ENCODE results near the gene TAF5L. TPM values are rescaled to one million over a fixed set of nuclear protein-coding genes. Genes with fewer than 3 reads are reported as not detected.
"Not testable (repeated sequence)": the region's sequence is repeated elsewhere in the genome, so short reads cannot be mapped to it uniquely, and the experiment has no call there.

The TAF5L gene
- total and polyA plus RNA-seq, 2 donors = 11.3 to 13.4 TPM

DNA sequence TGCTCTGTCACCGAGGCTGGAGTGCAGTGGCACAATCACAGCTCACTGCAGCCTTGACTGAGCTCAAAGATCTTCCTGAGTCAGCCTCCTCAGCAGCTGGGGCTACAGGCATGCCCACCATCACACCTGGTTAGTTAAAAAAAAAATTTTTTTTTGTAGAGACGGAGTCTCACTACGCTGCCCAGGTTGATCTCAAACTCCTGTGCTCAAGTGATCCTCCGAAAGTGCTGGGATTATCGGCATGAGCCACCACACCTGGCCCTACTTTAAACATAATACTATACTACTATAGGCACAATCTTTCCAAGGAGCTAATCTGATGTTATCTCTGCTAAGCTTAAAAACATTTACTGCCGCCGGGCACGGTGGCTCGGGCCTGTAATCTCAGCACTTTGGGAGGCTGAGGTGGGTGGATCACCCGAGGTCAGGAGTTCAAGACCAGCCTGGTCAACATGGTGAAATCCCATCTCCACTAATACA lies 3.2 kb downstream of the TAF5L start:
- peak in 4 of 9 donors; percentile 11 to 47 (median 14) for DNase-seq (ENCODE audit: low read depth in 6 of 9, low spot score in 9 of 9)
- not testable (repeated sequence) for H3K4me3 ChIP-seq (ENCODE audit: low read length in 2 of 2); H3K36me3 ChIP-seq (ENCODE audit: control insufficient read depth in 2 of 2, insufficient read depth in 2 of 2, low read length in 1 of 2); H3K27ac ChIP-seq (ENCODE audit: low read depth in 1 of 2, low read length in 1 of 2); H3K27me3 ChIP-seq (ENCODE audit: control insufficient read depth in 2 of 2, insufficient read depth in 1 of 2, low read length in 1 of 2); H3K9me3 ChIP-seq (ENCODE audit: control insufficient read depth in 2 of 2, insufficient read depth in 1 of 2, low read length in 1 of 2)
- WGBS = 92% methylated on average over 10 of the region's 10 CpGs
- H3K4me1 ChIP-seq (ENCODE audit: control insufficient read depth in 2 of 2, insufficient read depth in 2 of 2, low read length in 2 of 2) = peaks cover 4 to 14% of the 10 kb centered on the region in 2 donors

DNA sequence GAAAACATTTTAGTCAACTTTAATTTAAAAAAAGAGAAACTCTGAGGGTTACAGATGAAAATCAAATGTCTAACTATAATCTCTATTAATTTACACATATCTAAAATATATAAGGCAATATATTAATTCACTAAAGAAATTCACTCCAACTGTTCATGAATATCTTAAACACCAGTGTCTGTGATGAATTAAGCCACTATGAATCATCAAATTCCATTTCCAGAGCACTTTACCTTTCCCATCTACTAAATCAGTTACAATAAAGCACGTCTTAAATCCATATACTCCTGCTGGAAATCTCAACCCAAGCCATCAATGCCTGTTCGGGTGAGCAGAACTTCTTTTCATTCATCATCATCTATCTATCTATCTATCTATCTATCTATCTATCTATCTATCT lies 4.3 kb downstream of the TAF5L start:
- Histone ChIP-seq H3K27ac (ENCODE audit: low read depth in 1 of 2, low read length in 1 of 2) (no peak overlapping the region), H3K4me1 (ENCODE audit: control insufficient read depth in 2 of 2, insufficient read depth in 2 of 2, low read length in 2 of 2) (peaks cover 4 to 12% of the 10 kb centered on the region in 2 donors), H3K27me3 (ENCODE audit: control insufficient read depth in 2 of 2, insufficient read depth in 1 of 2, low read length in 1 of 2) (no peaks in the 10 kb centered on the region), H3K4me3 (ENCODE audit: low read length in 2 of 2) (no peak overlapping the region), H3K9me3 (ENCODE audit: control insufficient read depth in 2 of 2, insufficient read depth in 1 of 2, low read length in 1 of 2) (no peaks in the 10 kb centered on the region), H3K36me3 (ENCODE audit: control insufficient read depth in 2 of 2, insufficient read depth in 2 of 2, low read length in 1 of 2) (no peaks in the 10 kb centered on the region)
- no peak for DNase-seq (ENCODE audit: low read depth in 6 of 9, low spot score in 9 of 9)
- 99% methylated on average over 2 of the region's 2 CpGs for WGBS

DNA sequence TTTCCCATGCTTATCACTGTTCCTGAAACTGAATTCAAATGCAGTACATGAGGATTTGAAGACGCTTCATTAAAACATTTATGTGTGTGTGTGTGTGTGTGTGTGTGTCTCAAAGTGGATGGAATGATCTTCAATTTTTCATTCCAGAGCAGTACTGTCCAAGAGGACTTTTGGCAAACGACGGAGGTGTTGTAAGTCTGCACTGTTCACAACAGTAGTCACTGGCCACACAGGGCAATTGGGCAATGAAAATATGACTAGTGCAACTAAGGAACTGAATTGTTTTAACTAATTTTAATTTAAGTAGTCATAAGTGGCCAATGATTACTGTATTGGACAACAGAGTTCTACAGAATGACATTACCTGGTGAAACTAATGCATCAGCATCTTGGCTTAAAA lies 5.0 kb downstream of the TAF5L start:
- Histone ChIP-seq H3K4me1 (ENCODE audit: control insufficient read depth in 2 of 2, insufficient read depth in 2 of 2, low read length in 2 of 2) (peaks cover 4 to 10% of the 10 kb centered on the region in 2 donors), H3K27me3 (ENCODE audit: control insufficient read depth in 2 of 2, insufficient read depth in 1 of 2, low read length in 1 of 2) (no peaks in the 10 kb centered on the region), H3K4me3 (ENCODE audit: low read length in 2 of 2) (no peak overlapping the region), H3K36me3 (ENCODE audit: control insufficient read depth in 2 of 2, insufficient read depth in 2 of 2, low read length in 1 of 2) (no peaks in the 10 kb centered on the region), H3K9me3 (ENCODE audit: control insufficient read depth in 2 of 2, insufficient read depth in 1 of 2, low read length in 1 of 2) (no peaks in the 10 kb centered on the region), H3K27ac (ENCODE audit: low read depth in 1 of 2, low read length in 1 of 2) (no peak overlapping the region)
- DNase-seq (ENCODE audit: low read depth in 6 of 9, low spot score in 9 of 9) = no peak
- WGBS = 96% methylated on average over 3 of the region's 3 CpGs

DNA sequence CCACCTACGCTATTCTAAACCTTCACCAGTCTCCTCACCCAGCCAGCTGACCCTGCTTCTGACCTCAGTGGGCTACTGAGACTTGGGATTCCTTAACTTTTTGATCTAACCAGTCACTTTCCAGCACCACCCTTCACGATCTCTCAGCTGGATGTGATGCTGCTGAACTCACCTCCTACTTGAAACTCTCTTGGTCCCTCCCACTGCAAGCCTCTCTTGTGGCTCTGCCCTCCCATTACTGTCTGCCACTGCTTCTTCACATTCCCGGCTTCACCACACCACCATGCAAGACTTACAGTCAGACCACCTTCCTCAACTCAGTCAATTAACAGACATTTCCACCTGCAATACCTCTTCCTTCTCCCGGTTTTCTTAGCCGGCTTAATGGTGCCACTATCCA lies 6.3 kb downstream of the TAF5L start:
- peaks cover 2 to 5% of the 10 kb centered on the region in 2 donors for H3K4me1 ChIP-seq (ENCODE audit: control insufficient read depth in 2 of 2, insufficient read depth in 2 of 2, low read length in 2 of 2)
- H3K27ac ChIP-seq (ENCODE audit: low read depth in 1 of 2, low read length in 1 of 2) = no peak overlapping the region
- H3K36me3 ChIP-seq (ENCODE audit: control insufficient read depth in 2 of 2, insufficient read depth in 2 of 2, low read length in 1 of 2) = peaks cover 0 to under 1% of the 10 kb centered on the region in 2 donors
- H3K9me3 ChIP-seq (ENCODE audit: control insufficient read depth in 2 of 2, insufficient read depth in 1 of 2, low read length in 1 of 2) = no peaks in the 10 kb centered on the region
- no peak overlapping the region for H3K4me3 ChIP-seq (ENCODE audit: low read length in 2 of 2)
- H3K27me3 ChIP-seq (ENCODE audit: control insufficient read depth in 2 of 2, insufficient read depth in 1 of 2, low read length in 1 of 2) = no peaks in the 10 kb centered on the region
- DNase-seq (ENCODE audit: low read depth in 6 of 9, low spot score in 9 of 9) = no peak
- WGBS = 96% methylated on average over 5 of the region's 5 CpGs

DNA sequence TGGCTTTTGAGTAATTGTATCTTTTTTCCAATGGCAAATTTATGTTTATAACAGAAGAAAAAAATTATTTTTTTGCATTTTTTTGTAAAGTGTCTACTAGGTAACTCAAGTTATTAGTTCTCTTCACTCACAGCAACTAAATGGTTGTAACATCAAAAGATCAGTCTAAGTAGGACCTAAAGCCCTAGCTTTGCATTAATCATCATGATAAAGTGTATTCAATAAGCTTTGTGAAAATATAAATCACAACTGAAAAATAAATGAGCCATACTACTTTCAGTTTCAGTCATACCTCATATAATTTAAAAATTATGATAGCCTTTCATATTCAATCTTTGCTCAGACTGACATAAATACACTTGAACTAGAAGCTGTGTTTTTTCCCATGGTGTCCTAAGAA lies 6.9 kb downstream of the TAF5L start:
- H3K4me1 ChIP-seq (ENCODE audit: control insufficient read depth in 2 of 2, insufficient read depth in 2 of 2, low read length in 2 of 2) = peaks cover 0 to 4% of the 10 kb centered on the region in 2 donors

DNA sequence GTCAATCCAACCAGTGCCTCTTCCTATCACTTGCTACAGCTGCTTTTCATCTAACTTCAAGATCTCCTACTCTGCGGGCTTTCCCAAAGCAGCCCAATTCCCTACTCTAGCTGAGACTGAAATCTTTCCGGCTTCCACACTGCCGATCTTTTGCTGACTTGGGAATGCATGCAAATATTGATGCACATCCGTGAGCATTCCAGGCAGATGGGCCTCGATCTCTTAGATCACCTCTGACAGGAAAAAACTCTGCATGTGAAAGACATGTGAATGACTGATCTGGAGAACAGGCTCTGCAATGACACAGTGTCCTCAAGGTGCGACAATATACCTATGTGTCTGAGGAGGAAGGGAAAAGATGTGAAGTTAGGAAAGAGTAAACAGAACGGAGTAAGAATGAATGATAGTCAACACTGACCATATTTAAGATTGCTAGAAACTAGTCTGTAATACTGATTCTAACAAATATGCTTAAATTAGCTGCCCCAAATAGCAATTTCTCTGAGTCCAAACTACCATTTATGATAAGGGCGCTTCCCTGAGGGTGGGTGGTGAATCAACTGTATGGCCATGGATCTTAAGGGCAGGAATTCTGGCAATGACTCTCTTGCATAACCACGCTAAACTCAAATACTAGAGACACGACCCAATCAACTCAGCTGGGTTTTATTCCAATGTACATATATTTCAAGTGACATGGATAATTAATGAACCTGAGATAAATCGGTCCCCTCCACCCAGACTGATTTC lies 8.4 kb downstream of the TAF5L start:
- H3K4me1 ChIP-seq (ENCODE audit: control insufficient read depth in 2 of 2, insufficient read depth in 2 of 2, low read length in 2 of 2) = no peaks in the 10 kb centered on the region
- H3K27ac ChIP-seq (ENCODE audit: low read depth in 1 of 2, low read length in 1 of 2) = no peak overlapping the region
- 96% methylated on average over 11 of the region's 11 CpGs for WGBS
- peaks cover 10 to 21% of the 10 kb centered on the region in 2 donors for H3K36me3 ChIP-seq (ENCODE audit: control insufficient read depth in 2 of 2, insufficient read depth in 2 of 2, low read length in 1 of 2)
- no peaks in the 10 kb centered on the region for H3K27me3 ChIP-seq (ENCODE audit: control insufficient read depth in 2 of 2, insufficient read depth in 1 of 2, low read length in 1 of 2)
- H3K4me3 ChIP-seq (ENCODE audit: low read length in 2 of 2) = no peak overlapping the region
- H3K9me3 ChIP-seq (ENCODE audit: control insufficient read depth in 2 of 2, insufficient read depth in 1 of 2, low read length in 1 of 2) = no peaks in the 10 kb centered on the region
- no peak for DNase-seq (ENCODE audit: low read depth in 6 of 9, low spot score in 9 of 9)

More for the DNA sequence above, 6.9 kb downstream of the TAF5L start:
- H3K4me3 ChIP-seq (ENCODE audit: low read length in 2 of 2) = no peak overlapping the region
- peaks cover 4 to 6% of the 10 kb centered on the region in 2 donors for H3K36me3 ChIP-seq (ENCODE audit: control insufficient read depth in 2 of 2, insufficient read depth in 2 of 2, low read length in 1 of 2)
- no peak overlapping the region for H3K27ac ChIP-seq (ENCODE audit: low read depth in 1 of 2, low read length in 1 of 2)
- no peak for DNase-seq (ENCODE audit: low read depth in 6 of 9, low spot score in 9 of 9)
- H3K27me3 ChIP-seq (ENCODE audit: control insufficient read depth in 2 of 2, insufficient read depth in 1 of 2, low read length in 1 of 2) = no peaks in the 10 kb centered on the region
- H3K9me3 ChIP-seq (ENCODE audit: control insufficient read depth in 2 of 2, insufficient read depth in 1 of 2, low read length in 1 of 2) = no peaks in the 10 kb centered on the region

DNA sequence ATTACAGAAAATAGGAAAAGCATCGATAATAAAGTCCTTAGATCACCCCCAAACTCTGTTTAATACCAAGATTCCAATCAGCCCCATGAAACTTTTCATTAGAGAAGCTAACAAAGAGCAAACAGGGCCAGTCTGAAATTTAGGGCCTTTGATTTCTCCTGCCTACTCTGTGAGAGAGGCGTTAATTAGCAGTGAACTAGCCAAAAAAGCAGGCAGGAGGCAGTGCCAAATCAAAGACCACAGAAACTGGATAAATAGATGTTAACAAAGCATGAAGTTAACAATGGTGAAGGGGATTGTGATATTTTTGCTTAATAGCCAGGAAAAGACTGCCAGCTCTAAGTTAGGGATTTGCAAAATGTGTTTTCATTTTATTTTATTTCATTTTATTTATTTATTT lies 11.2 kb downstream of the TAF5L start:
- Histone ChIP-seq H3K27me3 (ENCODE audit: control insufficient read depth in 2 of 2, insufficient read depth in 1 of 2, low read length in 1 of 2) (no peaks in the 10 kb centered on the region), H3K9me3 (ENCODE audit: control insufficient read depth in 2 of 2, insufficient read depth in 1 of 2, low read length in 1 of 2) (no peaks in the 10 kb centered on the region), H3K36me3 (ENCODE audit: control insufficient read depth in 2 of 2, insufficient read depth in 2 of 2, low read length in 1 of 2) (peaks cover 33 to 48% of the 10 kb centered on the region in 2 donors), H3K4me1 (ENCODE audit: control insufficient read depth in 2 of 2, insufficient read depth in 2 of 2, low read length in 2 of 2) (no peaks in the 10 kb centered on the region), H3K27ac (ENCODE audit: low read depth in 1 of 2, low read length in 1 of 2) (no peak overlapping the region), H3K4me3 (ENCODE audit: low read length in 2 of 2) (no peak overlapping the region)
- DNase-seq (ENCODE audit: low read depth in 6 of 9, low spot score in 9 of 9) = no peak
- WGBS = 97% methylated on average over 2 of the region's 2 CpGs

DNA sequence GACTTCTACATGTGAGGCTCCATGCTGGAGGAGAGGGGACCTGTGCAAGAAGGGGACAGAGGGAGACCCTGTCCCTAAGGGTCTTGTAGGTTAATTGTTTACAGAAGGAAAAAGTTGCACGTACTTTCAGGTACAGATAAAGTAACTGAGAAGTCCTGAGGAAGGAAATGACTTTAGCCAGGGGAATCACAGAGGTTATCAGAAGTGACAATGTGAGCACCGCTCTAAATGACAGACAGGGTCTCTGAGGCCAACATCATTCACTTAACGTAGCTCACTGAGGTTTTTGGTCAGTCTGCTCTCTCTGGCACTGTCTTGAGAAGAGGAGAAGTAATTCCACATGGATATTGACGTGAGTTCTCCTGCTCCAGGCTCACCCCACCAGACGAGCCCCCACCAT lies 12.0 kb downstream of the TAF5L start:
- 98% methylated on average over 5 of the region's 5 CpGs for WGBS
- H3K36me3 ChIP-seq (ENCODE audit: control insufficient read depth in 2 of 2, insufficient read depth in 2 of 2, low read length in 1 of 2) = peaks cover 34 to 55% of the 10 kb centered on the region in 2 donors

DNA sequence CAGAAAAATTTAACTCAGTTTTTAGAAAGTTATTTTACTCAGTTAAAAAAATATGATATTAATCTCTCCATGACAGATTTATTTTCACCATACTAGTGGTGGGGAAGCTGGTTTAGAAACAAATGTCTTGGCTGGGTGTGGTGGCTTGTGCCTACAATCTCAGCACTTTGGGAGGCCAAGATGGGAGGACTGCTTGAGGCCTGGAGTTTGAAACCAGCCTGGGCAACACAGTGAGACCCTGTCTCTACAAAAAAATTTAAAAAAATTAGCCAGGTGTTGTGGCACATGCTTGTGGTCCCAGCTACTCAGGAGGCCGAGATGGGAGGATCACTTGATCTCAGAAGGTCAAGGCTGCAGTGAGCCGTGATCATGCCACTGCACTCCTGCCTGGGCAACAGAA lies 17.3 kb downstream of the TAF5L start:
- peaks cover 29 to 78% of the 10 kb centered on the region in 2 donors for H3K36me3 ChIP-seq (ENCODE audit: control insufficient read depth in 2 of 2, insufficient read depth in 2 of 2, low read length in 1 of 2)
- 96% methylated on average over 2 of the region's 2 CpGs for WGBS

More for the DNA sequence above, 12.0 kb downstream of the TAF5L start:
- Histone ChIP-seq H3K4me3 (ENCODE audit: low read length in 2 of 2) (no peak overlapping the region), H3K27me3 (ENCODE audit: control insufficient read depth in 2 of 2, insufficient read depth in 1 of 2, low read length in 1 of 2) (no peaks in the 10 kb centered on the region), H3K27ac (ENCODE audit: low read depth in 1 of 2, low read length in 1 of 2) (no peak overlapping the region), H3K9me3 (ENCODE audit: control insufficient read depth in 2 of 2, insufficient read depth in 1 of 2, low read length in 1 of 2) (no peaks in the 10 kb centered on the region), H3K4me1 (ENCODE audit: control insufficient read depth in 2 of 2, insufficient read depth in 2 of 2, low read length in 2 of 2) (no peaks in the 10 kb centered on the region)
- no peak for DNase-seq (ENCODE audit: low read depth in 6 of 9, low spot score in 9 of 9)

More for the DNA sequence above, 17.3 kb downstream of the TAF5L start:
- DNase-seq (ENCODE audit: low read depth in 6 of 9, low spot score in 9 of 9) = no peak
- H3K27me3 ChIP-seq (ENCODE audit: control insufficient read depth in 2 of 2, insufficient read depth in 1 of 2, low read length in 1 of 2) = no peaks in the 10 kb centered on the region
- no peak overlapping the region for H3K4me3 ChIP-seq (ENCODE audit: low read length in 2 of 2)
- no peaks in the 10 kb centered on the region for H3K4me1 ChIP-seq (ENCODE audit: control insufficient read depth in 2 of 2, insufficient read depth in 2 of 2, low read length in 2 of 2)
- H3K27ac ChIP-seq (ENCODE audit: low read depth in 1 of 2, low read length in 1 of 2) = no peak overlapping the region
- H3K9me3 ChIP-seq (ENCODE audit: control insufficient read depth in 2 of 2, insufficient read depth in 1 of 2, low read length in 1 of 2) = no peaks in the 10 kb centered on the region
